SKM-1 treated with dmso at 0.1 percent for 144 hours (cell line): ENCODE measurements around the gene RBFOX1.

Experiments used
- DNase-seq: peaks from one replicate; lab custom pipeline; 2025; ENCODE audit not compliant: unreplicated experiment; lab: John Stamatoyannopoulos, UW

Gene RBFOX1

DNA sequence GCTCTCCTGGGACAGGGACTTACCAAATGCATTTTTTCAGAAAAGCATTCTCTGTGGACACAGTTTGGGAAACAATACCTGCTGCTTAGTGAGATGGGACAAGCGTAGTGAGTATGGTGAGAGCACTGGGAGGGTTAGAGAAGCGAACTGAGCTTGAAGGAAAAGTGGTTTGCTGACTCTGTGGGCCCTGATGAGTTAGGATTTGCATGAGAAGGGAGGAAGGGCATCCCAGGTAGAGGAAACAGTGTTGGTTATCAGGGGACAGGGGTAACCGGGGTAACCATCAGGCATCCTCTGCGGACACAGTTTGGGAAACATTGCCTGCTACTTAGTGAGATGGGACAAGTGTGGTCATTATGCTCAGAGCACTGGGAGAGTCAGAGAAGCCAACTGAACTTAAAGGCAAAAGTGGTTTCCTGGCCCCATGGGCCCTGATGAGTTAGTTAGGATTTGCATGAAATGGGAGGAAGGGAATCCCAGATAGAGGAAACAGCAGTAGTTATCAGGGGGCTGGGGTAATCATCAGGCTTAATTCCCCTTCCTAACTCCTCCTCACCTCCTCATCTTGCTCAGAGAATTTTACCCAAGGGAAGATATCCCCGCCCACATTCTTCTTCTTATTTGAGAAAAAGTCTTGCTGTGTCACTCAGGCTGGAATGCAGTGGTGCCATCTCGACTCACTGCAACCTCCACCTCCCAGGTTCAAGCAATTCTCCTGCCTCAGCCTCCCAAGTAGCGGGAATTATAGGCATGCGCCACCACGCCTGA, 319.3 kb downstream of the RBFOX1 start:
- DNase-seq = no peak

DNA sequence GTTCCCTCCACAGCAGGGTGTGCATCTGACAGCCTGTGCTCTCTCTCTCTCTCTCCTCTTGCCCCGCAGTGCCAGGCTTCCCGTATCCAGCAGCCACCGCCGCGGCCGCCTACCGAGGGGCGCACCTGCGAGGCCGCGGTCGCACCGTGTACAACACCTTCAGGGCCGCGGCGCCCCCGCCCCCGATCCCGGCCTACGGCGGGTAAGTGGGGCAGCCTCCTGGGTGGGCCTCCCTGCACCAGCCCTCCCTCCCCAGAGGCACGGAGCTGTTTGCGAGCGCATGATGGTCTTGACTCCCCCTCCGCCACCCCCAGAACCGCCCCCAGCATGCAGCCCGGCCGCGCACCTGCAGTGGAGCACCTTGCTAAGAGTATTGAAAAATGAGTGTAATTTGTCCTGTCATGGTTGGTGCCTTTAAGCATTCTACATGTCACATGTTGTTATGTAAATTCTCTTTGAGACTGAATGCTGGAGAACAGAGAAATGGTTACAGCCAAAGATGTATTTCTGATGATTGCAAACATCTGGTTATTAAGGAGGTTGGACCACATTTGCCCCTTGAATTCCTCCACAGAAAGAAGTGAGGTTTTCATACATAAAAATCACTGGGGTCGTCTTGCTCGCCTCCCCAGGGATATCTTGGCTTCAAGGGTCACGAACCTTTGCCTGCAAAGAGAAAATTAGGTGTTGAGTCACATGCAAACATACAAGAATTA, 321.3 kb downstream of the RBFOX1 start:
- DNase-seq = no peak

DNA sequence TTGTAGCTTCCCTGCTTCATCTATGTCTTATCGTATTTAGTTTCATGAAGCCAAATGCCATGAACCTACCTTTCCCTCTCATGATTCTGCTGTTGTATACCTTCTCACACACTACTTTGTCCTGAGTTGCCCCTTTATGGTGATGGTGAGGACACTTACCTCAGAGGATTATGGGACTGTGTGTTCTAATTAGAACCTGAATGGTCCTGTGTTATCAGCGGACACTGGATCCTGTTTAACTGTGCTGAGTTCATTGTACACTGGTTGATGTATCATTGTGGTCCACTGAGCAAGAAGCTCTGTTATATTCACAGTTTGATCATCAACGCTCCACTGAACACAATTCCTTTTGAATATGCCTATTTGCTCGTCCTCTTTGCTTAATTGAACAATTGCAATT, 343.0 kb downstream of the RBFOX1 start:
- DNase-seq = no peak

DNA sequence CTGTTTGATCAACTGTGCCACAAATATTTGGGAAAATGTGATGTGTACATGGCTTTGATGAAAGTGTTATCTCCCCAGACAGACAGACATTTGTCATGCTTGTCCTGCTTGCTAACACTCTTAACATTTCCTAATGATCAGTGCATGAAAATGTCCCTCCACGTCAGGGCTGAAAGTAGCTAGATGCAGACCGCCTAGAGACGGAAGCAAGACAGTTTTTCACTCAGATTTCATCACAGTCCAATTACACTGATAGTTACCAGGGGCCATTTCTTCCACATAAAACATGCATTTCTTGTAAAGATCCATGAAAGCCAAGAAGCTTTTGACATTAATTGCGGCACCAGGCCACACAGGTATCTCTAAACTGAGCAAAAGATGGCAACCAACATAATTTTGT, 347.7 kb downstream of the RBFOX1 start:
- no peak for DNase-seq

DNA sequence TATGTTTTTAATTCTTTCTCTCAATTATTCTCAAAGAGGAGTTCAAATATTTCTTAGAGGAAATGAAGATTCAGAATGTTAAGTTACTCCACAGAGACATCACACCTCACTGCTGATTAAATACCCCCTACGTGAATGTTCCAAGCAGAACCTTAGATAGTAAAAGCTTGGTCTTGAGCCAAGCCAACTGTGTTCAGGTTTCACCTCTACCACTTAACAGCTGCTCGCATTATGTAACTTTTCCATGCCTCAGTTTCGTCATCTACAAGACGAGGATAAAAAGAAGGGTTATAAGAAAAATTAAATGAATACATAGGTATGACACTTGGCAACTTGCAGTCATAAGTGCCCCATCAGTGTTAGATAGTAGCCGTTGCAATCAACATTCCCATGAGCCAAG, 356.2 kb downstream of the RBFOX1 start:
- no peak for DNase-seq

DNA sequence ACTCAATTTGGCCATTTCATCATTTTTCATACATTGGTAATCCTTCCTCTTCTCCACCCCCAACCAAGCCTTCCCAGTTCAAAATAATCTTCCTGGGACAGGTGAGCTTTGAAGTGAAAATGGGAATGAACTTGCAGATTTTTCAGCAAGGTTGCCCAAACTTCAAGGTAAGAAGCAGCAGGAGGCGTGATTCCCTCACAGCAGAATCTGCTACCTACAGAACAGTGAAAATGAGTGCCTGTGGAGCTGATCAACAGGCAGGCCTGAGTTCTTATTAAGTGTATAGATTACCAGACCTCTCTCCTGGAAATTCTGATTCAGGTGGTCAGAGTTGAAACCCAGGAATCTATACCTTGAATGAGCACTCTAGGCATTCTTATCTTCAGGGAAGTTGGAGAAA, 356.6 kb downstream of the RBFOX1 start:
- no peak for DNase-seq

DNA sequence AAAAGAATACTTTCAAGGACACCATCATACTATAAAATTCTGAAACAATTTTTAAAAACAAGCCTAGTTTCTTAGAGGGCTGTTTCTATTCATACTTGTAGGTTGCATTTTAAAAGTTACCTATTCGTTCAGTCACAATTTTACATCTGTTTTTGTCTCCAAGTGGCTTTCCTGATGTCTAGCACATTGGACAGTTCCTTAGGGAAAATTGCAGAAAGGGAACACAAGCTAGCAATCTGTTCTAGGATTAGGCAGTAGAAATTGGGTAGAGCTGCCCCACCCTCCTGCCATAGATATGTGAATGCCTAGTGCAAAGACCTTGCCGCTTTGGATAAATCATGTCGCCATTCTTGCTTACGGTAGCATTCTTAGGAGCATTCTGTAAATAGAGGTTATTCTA, 358.9 kb downstream of the RBFOX1 start:
- no peak for DNase-seq

DNA sequence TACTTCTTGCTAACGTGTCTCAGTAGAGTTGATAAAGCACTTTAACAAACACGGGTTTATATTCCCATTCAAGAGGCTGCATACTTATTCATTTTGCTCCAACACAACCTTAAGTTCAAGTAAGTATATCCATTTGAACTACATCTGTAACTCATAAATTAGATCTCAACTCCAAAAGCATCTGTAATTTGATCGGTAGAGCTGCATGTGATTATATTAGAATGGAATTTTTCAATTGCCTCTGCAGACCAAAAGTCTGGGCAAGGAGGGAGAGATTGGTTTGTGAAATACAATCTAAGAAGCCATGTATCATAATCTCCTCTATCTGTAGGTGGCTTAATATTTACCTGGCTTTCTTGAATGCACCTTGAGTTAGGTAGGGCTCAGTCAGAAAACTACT, 371.0 kb downstream of the RBFOX1 start:
- DNase-seq = no peak

DNA sequence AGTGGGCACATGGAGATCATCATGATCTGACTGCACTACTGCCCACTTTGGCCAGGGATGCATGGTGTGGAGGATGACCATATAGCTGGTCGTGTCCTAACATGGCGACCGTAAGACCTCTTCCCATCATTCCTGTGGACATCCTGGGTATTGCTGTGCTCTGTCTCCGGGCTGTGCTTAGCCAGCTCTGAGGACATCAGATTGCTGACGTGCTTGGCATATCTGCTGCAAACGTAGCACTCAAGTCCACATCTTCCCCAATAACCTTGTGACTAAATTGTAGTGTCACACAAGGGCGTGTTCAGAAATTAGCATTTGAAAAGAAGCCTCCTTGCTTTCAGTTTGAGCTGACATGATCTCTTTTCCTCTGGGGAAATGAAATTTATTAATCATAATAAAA, 373.2 kb downstream of the RBFOX1 start:
- DNase-seq = no peak

DNA sequence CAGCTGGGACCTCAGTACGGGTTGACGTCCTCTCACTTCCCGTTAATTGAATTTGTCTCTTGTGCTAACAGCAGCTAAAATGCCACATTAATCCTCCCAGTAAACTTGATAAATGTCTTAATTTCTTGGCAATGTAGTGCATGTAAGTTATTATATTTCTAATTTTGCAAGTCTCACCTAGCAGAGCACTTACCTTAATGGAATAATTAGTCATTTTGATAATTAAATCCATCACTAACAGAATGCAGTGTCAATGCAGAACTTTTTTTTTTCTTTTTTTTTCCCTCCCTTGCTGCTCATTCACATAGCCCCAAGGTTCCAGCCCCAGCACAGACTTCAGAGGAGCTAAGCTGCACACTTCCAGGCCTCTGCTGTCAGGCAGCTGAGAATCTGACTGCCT, 376.5 kb downstream of the RBFOX1 start:
- no peak for DNase-seq

DNA sequence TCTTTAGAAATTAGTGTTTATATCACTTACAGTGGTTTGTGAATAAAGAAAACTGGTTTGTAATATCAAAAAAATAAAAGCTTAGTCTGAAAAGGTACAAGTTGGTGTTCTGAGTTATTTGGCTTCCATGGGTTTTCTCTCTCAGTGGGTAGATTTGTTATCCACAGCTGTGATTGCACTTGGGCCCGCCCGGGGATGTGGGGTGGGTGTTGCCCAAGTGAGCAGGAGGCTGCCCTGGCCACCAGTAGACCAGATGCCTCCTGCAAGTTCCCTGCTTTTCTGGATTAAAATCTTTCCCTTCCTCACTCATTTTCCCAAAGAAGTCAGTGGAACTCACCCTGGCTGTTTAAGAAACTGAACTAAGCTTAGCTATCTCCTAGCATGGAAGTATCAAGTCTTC, 380.6 kb downstream of the RBFOX1 start:
- no peak for DNase-seq

DNA sequence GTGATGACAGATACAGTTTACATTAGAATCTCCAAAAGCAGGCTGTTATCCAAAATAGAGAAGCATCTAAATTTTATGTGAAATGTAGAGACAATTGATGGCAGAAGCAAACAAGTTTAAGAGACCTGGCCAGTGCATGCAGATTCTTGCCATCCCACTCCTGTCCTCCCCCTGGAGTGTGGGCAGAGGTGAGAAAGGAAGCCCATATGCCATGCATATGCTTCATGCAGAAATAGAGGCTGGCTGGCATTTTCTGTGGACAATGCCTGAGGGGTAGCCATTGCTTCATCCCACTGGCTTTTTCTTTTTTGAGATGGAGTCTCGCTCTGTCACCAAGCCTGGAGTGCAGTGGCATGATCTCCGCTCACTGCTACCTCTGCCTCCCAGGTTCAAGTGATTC, 382.1 kb downstream of the RBFOX1 start:
- DNase-seq = no peak

DNA sequence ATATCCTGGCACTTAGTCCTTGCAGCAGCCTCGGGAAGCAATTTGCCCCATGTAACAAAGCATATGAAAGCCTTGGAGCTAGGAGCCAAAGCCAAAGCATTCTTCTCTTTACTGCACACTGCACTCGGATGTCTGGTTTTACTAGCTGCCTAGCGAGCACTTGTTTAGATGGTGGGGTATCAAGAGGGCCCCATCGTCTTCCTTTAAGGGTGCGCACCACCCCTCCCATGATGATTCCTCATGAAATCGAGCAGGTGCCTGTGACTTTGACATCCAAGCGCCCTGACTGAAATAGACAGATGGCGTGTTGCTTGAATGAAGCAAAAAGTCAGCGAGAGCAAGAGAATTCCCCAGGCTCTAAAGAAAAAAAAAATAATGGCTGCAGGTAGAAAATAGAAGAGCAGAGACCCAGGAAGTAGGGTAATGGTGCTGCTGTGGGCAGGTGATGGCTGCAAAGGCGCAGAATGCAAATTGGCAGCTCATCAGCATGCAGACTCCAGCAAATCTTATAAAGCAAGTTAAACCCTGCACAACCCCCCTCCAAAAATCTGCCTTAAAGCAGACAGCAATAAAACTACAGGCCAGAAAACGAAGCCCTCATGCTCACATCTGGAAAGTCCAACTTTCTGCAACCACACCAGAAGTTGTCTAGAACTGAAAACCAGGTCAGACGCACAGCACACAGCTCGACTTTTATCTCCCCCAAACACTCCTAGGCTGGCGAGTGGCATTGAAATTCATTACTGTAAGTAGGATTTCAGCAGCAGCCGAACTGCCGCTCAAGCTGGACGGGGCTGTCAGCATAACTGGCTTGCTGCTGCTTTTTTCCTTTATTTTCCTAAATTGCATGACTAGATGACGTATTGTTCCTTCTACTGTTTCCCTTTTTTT, 384.3 kb downstream of the RBFOX1 start:
- DNase-seq = no peak

DNA sequence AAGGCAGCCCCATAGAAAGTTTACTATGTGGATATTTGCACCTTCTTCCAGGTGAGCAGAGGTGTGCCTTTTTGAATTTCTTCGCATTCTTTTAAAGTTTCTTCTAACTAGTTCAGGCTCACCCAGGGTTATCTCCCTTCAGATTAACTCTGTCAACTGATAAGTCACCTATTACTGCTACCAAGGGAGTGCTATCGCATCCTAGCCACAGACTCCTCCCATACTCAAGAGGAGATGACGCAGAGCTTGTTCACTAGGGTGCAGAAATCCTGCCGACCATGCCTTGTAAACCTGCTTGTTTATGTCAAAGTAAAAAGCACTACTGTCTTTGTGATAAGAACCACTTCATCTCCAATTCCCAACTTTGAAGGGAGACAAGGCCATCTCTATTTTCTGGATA, 390.1 kb downstream of the RBFOX1 start:
- no peak for DNase-seq

DNA sequence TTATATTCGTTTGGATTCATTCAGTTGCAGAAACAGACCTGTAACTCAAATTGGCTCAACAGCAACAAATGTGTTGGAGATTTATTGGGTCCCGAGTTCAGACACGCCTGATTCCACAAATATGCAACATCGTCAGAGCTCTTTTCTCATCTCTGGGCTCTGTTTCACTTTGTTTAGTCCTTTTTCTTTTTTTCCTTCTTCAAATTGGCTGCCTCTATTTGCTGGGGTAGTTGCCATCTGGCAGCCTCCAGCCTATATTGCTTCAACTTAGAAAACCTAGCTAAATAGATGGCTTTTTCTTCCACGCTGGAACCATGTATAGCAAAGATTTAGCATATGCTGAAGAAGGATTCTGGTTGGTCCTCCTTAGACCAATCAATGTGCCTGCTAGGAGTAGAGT, 398.5 kb downstream of the RBFOX1 start:
- DNase-seq = no peak

DNA sequence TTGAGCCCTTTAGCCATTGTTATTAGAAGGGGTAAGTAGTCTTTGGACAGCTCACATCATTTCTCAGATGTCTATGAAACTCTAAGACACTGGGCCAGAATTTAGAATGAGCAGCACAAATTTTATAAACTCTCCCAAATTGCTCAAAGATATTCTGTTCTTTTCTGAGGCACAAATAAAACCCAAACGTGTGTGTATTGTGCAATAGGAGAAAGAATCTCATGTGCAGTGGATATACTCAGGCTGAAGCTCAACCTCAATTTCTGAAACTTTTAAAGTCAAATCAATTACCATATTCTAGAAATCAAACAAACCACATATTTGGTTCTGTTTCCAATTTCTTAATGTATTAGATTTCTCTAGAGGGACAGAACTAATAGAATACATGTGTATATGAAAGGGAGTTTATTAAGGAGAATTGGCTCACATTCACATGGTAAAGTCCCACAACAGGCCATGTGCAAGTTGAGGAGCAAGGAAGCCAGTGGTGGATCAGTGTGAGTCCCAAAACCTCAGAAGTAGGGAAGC, 403.6 kb downstream of the RBFOX1 start:
- no peak for DNase-seq

DNA sequence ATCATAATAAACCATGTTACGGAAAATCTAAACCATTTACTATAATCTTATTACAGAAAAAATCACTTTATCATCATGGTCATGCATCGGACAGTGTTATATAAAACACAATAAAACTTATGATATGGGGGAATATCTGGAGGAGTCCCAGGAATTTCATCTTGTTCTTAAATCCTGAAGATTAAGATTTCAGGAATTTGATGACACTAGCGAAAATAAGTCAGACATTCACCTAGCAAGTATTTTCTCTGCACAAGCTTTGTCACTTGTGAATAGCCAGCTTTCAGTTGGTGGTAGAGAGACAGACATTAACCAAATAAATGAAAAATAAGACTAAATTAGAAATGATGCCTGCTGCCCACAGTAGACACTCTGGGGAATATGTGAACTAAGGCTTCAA, 410.0 kb downstream of the RBFOX1 start:
- DNase-seq = no peak

DNA sequence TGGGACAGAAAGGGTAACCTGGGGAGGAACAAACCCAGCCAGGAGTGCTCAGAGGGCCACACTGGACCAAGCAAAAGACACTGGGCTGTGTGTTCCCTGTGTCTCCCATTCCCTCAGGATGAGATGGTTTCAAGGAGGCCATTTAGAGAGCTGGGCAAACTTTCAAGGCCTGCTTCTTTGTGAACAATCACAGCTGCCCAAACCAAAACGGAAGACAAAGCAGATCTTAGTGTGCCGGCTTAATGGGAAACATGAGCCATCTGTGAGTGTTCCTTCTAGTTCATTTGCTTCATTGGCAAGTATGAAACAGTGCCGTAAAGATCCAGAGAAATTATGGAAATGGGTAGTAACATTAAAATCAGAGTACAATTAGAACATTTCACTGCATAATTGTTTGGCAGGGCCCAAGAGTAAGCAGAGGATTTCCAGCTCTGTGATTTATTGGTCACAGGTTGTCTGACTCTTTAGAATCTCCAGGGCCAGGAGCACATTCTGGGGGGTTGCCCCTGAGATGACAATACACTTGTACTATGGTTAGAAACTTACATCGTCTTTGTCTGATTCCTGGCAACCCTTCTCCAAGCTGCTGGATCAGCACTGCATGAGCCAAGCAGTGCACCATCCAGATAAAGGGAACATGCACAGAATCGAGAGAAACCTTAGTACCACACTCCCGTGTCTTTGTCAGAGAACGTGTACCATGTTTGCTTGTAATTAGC, 412.1 kb downstream of the RBFOX1 start:
- no peak for DNase-seq

DNA sequence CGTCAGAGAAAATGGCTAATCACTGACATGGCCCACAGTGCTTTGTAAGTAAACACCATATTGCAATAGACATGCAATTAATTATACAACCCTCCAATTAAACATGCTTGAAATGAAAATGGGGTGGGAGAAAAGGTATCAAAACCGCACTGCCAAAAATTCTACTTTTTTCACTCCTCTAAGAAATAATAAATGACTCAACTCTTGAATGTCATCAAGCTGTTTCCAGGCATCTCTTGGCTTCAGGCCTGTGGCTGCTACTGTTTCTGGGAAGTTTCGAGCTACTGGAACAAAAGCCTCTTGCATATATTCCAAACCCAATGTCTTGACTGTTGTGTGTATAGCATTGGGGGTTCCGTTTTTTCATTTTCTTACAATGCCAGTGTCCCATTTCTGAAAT, 412.6 kb downstream of the RBFOX1 start:
- DNase-seq = no peak

DNA sequence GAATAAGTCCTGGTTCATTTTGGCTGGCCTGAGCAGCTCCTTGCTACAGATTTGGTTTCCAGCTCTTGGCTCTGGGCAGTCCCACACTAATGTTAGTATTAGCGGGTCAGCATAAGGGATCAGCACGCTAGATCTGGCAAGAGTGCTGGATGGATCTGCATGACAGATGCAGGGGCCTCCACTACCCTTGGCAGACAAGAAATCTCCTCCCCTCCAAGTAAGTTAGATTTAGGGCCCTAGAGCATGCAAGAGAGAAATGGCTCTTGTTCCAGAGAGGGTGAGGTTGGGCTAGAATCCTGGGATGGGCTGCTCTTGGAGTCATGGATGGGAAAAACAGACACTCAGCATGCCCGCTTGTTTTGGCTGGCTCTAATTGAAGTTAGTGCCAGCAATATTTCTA, 414.3 kb downstream of the RBFOX1 start:
- DNase-seq = no peak

DNA sequence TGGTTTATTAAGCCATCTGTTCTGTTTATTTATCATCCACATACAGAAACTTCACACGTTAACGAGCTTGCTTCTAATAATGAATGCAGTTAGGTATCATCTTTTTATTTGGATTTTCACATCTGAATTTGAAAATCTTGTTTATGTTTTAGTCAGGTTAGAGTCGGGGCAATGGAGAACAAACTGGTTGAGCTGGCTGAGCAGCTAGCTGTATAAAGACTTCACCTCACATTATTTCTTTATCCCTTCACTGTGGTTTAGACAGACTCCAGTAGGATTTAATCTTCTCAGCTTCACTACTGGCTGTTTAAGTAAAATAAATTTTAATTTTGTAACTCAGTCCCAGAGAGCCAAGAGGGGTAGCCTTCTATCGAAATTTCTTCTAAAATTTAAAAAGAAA, 415.9 kb downstream of the RBFOX1 start:
- no peak for DNase-seq
